SK-N-SH (cell line): ENCODE measurements around the gene SPO11. TPM values are rescaled to one million over a fixed set of nuclear protein-coding genes. Genes with fewer than 3 reads are reported as not detected.

ENCODE experiments used
- CTCF ChIA-PET: fragments of 300-600, 350-600 bp; formaldehyde crosslinking; extraction: SDS; loops from one replicate; lab custom pipeline; 2021; lab: Yijun Ruan, JAX
- POLR2A ChIA-PET: fragments of 350-600 bp; sonication (Branson Sonifier 250); formaldehyde crosslinking; extraction: SDS; loops from one replicate; lab custom pipeline; 2020; ENCODE audit warnings: antibody characterized with exemption, inconsistent platforms; lab: Yijun Ruan, JAX
- DNase-seq: peaks from one replicate; pipeline ENCODE4 v3.0.0; 2012
- H2AFZ ChIP-seq: fragments of 200-600 bp; sonication (generic); 2 replicates; pipeline ENCODE4 v1.8.1; 2016; ENCODE audit warnings: antibody characterized with exemption, mild to moderate bottlenecking, low read depth
- H3F3A ChIP-seq: fragments of 200-600 bp; sonication (generic); replicated peaks from 2 replicates; pipeline ENCODE3; 2016; ENCODE audit warnings: antibody characterized with exemption, mild to moderate bottlenecking; ENCODE audit not compliant: insufficient read depth
- H3K27ac ChIP-seq, 2 experiments: fragments of 200-500 bp in 1 of 2; fragments of 200-600 bp in 1 of 2; sonication (Bioruptor generic) in 1 of 2; sonication (generic), shearing (Covaris generic) in 1 of 2; 2 replicates each; pipeline versions ENCODE4 v1.5.1 to v1.6.1; 2014 to 2016; ENCODE audit warnings: low read depth in 2 of 2, inconsistent platforms in 1 of 2, low read length in 1 of 2, mild to moderate bottlenecking in 1 of 2, mixed read lengths in 1 of 2
- H3K27me3 ChIP-seq: fragments of 200-600 bp; sonication (generic), shearing (Covaris generic); 2 replicates; pipeline ENCODE4 v1.6.1; 2016; ENCODE audit warnings: mixed run types; ENCODE audit not compliant: insufficient read depth
- H3K36me3 ChIP-seq, 2 experiments: fragments of 200-500 bp in 1 of 2; fragments of 200-600 bp in 1 of 2; sonication (Bioruptor generic) in 1 of 2; sonication (generic) in 1 of 2; replicated peaks in 1 of 2; 2 replicates each; pipeline versions ENCODE3 to v1.5.1; 2014 to 2016; ENCODE audit warnings: low read length in 1 of 2, mild to moderate bottlenecking in 1 of 2; ENCODE audit not compliant: insufficient read depth in 2 of 2, control insufficient read depth in 1 of 2
- H3K4me1 ChIP-seq, 2 experiments: fragments of 200-500 bp in 1 of 2; fragments of 200-600 bp in 1 of 2; sonication (Bioruptor generic) in 1 of 2; sonication (generic), shearing (Covaris generic) in 1 of 2; 2 replicates each; pipeline versions ENCODE4 v1.5.1 to v1.6.1; 2014 to 2016; ENCODE audit warnings: low read depth in 1 of 2, low read length in 1 of 2, mixed run types in 1 of 2; ENCODE audit not compliant: insufficient read depth in 2 of 2, control insufficient read depth in 1 of 2
- H3K4me2 ChIP-seq: fragments of 200-600 bp; sonication (generic), shearing (Covaris generic); 2 replicates; pipeline ENCODE4 v1.6.1; 2017; ENCODE audit warnings: mixed run types
- H3K4me3 ChIP-seq, 2 experiments: fragments of 200-500 bp in 1 of 2; fragments of 200-600 bp in 1 of 2; sonication (Bioruptor generic) in 1 of 2; sonication (generic), shearing (Covaris generic) in 1 of 2; 2 replicates each; pipeline versions ENCODE4 v1.5.1 to v1.8.1; 2014 to 2016; ENCODE audit warnings: low read depth in 2 of 2, inconsistent platforms in 1 of 2, low read length in 1 of 2, mild to moderate bottlenecking in 1 of 2, mixed read lengths in 1 of 2, moderate library complexity in 1 of 2
- H3K79me2 ChIP-seq: fragments of 200-600 bp; sonication (generic); 2 replicates; pipeline ENCODE4 v1.8.1; 2017; ENCODE audit warnings: mild to moderate bottlenecking; ENCODE audit not compliant: insufficient read depth
- H3K9ac ChIP-seq: fragments of 200-600 bp; sonication (generic); 2 replicates; pipeline ENCODE4 v1.6.1; 2017; ENCODE audit warnings: mixed run types
- H3K9me2 ChIP-seq: fragments of 200-600 bp; sonication (generic); 2 replicates; pipeline ENCODE4 v1.6.1; 2017; ENCODE audit warnings: mixed run types
- H3K9me3 ChIP-seq: fragments of 200-600 bp; sonication (generic); 2 replicates; pipeline ENCODE4 v1.6.1; 2017; ENCODE audit warnings: mixed run types, mild to moderate bottlenecking, moderate library complexity
- H4K20me1 ChIP-seq: fragments of 200-600 bp; sonication (generic); 2 replicates; pipeline ENCODE4 v1.6.1; 2017; ENCODE audit warnings: mild to moderate bottlenecking, mixed run types; ENCODE audit not compliant: insufficient read depth
- CHD2 ChIP-seq: fragments of 150-350 bp; IDR thresholded peaks from 2 replicates; pipeline ENCODE4 v1.6.1; 2018; ENCODE audit warnings: low read length; ENCODE audit not compliant: partially characterized antibody
- PBX3 ChIP-seq: IDR thresholded peaks from 2 replicates; pipeline ENCODE4; 2012
- POLR2AphosphoS5 ChIP-seq: IDR thresholded peaks from 2 replicates; pipeline ENCODE4 v1.6.1; 2012; ENCODE audit warnings: low read depth, low read length
- REST ChIP-seq: IDR thresholded peaks from 2 replicates; pipeline ENCODE4 v1.6.1; 2012; ENCODE audit warnings: mild to moderate bottlenecking, low read depth, low read length, moderate library complexity
- TEAD4 ChIP-seq: IDR thresholded peaks from 2 replicates; pipeline ENCODE4 v1.4.0; 2012; ENCODE audit warnings: mild to moderate bottlenecking, borderline replicate concordance; ENCODE audit not compliant: insufficient read depth
- WGBS: methylation state at CpG from one replicate; pipeline ENCODE4 v1.1.6; 2017; ENCODE audit warnings: low lambda C conversion rate; 5-methylcytosine and 5-hydroxymethylcytosine counted together
- polyA plus RNA-seq, 3 experiments: library from polyadenylated mRNA; depleted of rRNA; stranded (reverse); fragments of >200 nt; gene quantifications; 2 replicates each; pipeline ENCODE4 v1.2.3, GENCODE V29; 2012

SPO11 gene
- polyA plus RNA-seq, 1 of the 3 experiments (the other 2 are of a cell fraction) = not detected

- Histone ChIP-seq H3K27ac (no peak overlapping the region), H3K4me3 (no peak overlapping the region), H2AFZ (peak overlapping the region; percentile 90; the same call in 1 of the 2 replicates), H3K4me2 (no peak overlapping the region), H3K9me3 (no peaks in the 10 kb centered on the region), H3K36me3 (peaks cover 0 to 5% of the 10 kb centered on the region in 2 experiments), H4K20me1 (no peaks in the 10 kb centered on the region), H3K9ac (no peak overlapping the region), H3K4me1 (peaks cover 0 to 16% of the 10 kb centered on the region in 2 experiments; a peak in 1 of 4 replicates), H3F3A (no peaks in the 10 kb centered on the region), H3K9me2 (no peaks in the 10 kb centered on the region), H3K27me3 (no peaks in the 10 kb centered on the region), H3K79me2 (peaks cover 14% of the 10 kb centered on the region)
- CTCF ChIA-PET = interaction anchor here (1.3 to 2.0 kb wide), 5 partner anchors 8 to 109 kb away, joined by 3 to 11 read pairs (median 6); no protein-coding TSS in a partner anchor
- WGBS = 93% methylated on average over 33 of the region's 52 CpGs
- TF ChIP-seq POLR2AphosphoS5 = no peak
- TF ChIP-seq REST = no peak
- TF ChIP-seq PBX3 = no peak
- DNase-seq = no peak
- POLR2A ChIA-PET = no interaction called here
Measured at GRCh38 chr20:57389695-57390603, 60.3 kb downstream of the SPO11 start.

- Histone ChIP-seq H3K9me3 (no peaks in the 10 kb centered on the region), H3K79me2 (peaks cover 14% of the 10 kb centered on the region), H3K4me2 (peak within 1 kb of the TSS; percentile 93), H3K9me2 (no peaks in the 10 kb centered on the region)
- peak; percentile 99 for DNase-seq
- TF ChIP-seq TEAD4 (no peak), CHD2 (peak; percentile 47)
- TF ChIP-seq, all 33 proteins: peak for 1
- 59% methylated on average over 47 of the region's 78 CpGs for WGBS
- Histone ChIP-seq H2AFZ (peak within 1 kb of the TSS; percentile 90), H3K27me3 (no peaks in the 10 kb centered on the region), H3K4me3 (peak within 1 kb of the TSS; percentile 68 to 86), H3K4me1 (peaks cover 0 to 16% of the 10 kb centered on the region in 2 experiments; a peak in 1 of 4 replicates), H3F3A (no peaks in the 10 kb centered on the region), H3K36me3 (peaks cover 0 to 6% of the 10 kb centered on the region in 2 experiments), H3K9ac (peak within 1 kb of the TSS; percentile 54; the same call in 1 of the 2 replicates), H4K20me1 (no peaks in the 10 kb centered on the region), H3K27ac (peak within 1 kb of the TSS in 1 of 2 experiments; percentile 63; a peak in 1 of 4 replicates)
- CTCF ChIA-PET = interaction anchor here (1.3 to 2.0 kb wide), 6 partner anchors 9 to 108 kb away, joined by 3 to 11 read pairs (median 6); no protein-coding TSS in a partner anchor
- POLR2A ChIA-PET = interaction anchor here (0.6 kb wide), 1 partner anchor 538 kb away, joined by 3 read pairs; no protein-coding TSS in a partner anchor
Measured at GRCh38 chr20:57390604-57391438, 61.2 kb downstream of the SPO11 start, which contains the start of gene RBM38. Gene RBM38, plus strand, starts transcription at chr20:57391396. Its CDS starts 186 bp downstream, at chr20:57391582.
